ENCODE results near the gene BAHCC1. TPM values are rescaled to one million over a fixed set of nuclear protein-coding genes. Genes with fewer than 3 reads are reported as not detected.

Gene BAHCC1
- total and polyA plus RNA-seq, 2 donors (not counting 3 experiments of a cell fraction or from before 2014, with no cell fraction given): 4.7 to 11.6 TPM

- H3K79me2 ChIP-seq (ENCODE audit: control insufficient read depth, insufficient read depth, low read length): no peaks in the 10 kb centered on the region
- no peak overlapping the region for H2AFZ ChIP-seq (ENCODE audit: low read depth, low read length)
- H4K20me1 ChIP-seq (replicated peaks; ENCODE audit: control insufficient read depth, extremely low read depth, insufficient read depth, low read length): no peaks in the 10 kb centered on the region
- dilution Hi-C loops (cut with MboI; ENCODE audit: extremely low pct_ligation_motif_present, low sequenced_read_pairs): no loop called here
- no peaks in the 10 kb centered on the region for H3K36me3 ChIP-seq (ENCODE audit: control insufficient read depth in 2 of 2, extremely low read depth in 1 of 2, insufficient read depth in 2 of 2, low read length in 2 of 2)
- H3K4me1 ChIP-seq (ENCODE audit: control insufficient read depth, extremely low read depth, insufficient read depth, low read length): peaks cover 19% of the 10 kb centered on the region
- ChIA-PET POLR2A (no interaction called here), CTCF (interaction anchor here (1.9 kb wide), 1 partner anchor 19 kb away, joined by 5 read pairs; no protein-coding TSS in a partner anchor)
- H3K9me1 ChIP-seq (replicated peaks; ENCODE audit: control insufficient read depth, extremely low read depth, insufficient read depth, low read length): no peaks in the 10 kb centered on the region
- no peak overlapping the region for H3K4me2 ChIP-seq (ENCODE audit: insufficient read depth, low read length)
- no peaks in the 10 kb centered on the region for H3K27me3 ChIP-seq (ENCODE audit: control insufficient read depth in 2 of 2, insufficient read depth in 2 of 2, low read length in 2 of 2)
- BruUV-seq (replicated peaks): no TSS peak
- TF ChIP-seq GATA2 (IDR thresholded peaks at IDR 0.05; ENCODE audit: insufficient read depth, insufficient read length, low read depth, low read length) (no peak), POLR2A (IDR thresholded peaks at IDR 0.05; ENCODE audit: low read depth, low read length) (no peak), JUN (IDR thresholded peaks at IDR 0.05; ENCODE audit: borderline replicate concordance, insufficient read depth, insufficient read length, low read depth) (no peak)
- H3K27ac ChIP-seq (ENCODE audit: insufficient read depth, low read depth, low read length): no peak overlapping the region
- intact Hi-C loops (cut with micrococcal nuclease): loop anchor here (5.0 kb wide), 1 partner anchor 38 kb away; no protein-coding TSS in a partner anchor
- H3K9ac ChIP-seq (replicated peaks; ENCODE audit: extremely low read depth, insufficient read depth, low read length): no peak overlapping the region
- H3K9me3 ChIP-seq (replicated peaks; ENCODE audit: control insufficient read depth, insufficient read depth, low read length): no peaks in the 10 kb centered on the region
- FAIRE-seq (no peak), DNase-seq (ENCODE audit: low read depth, low spot score) (no peak)
- H3K4me3 ChIP-seq (replicated peaks in 1 of 3; ENCODE audit: insufficient read depth in 1 of 3, low read depth in 1 of 3, low read length in 3 of 3): no peak overlapping the region
These were observed 60.1 kb downstream of the BAHCC1 start for GRCh38 chr17:81455387-81455786.

GRCh38 chr17:81456091-81456490 is 60.8 kb downstream of the BAHCC1 start:
- no peaks in the 10 kb centered on the region for H3K36me3 ChIP-seq (ENCODE audit: control insufficient read depth in 2 of 2, extremely low read depth in 1 of 2, insufficient read depth in 2 of 2, low read length in 2 of 2)
- FAIRE-seq (no peak), DNase-seq (ENCODE audit: low read depth, low spot score) (no peak)
- CTCF ChIA-PET: interaction anchor here (0.9 to 1.9 kb wide), 10 partner anchors 10 to 110 kb away, joined by 3 to 9 read pairs (median 4); no protein-coding TSS in a partner anchor
- no peak overlapping the region for H3K4me2 ChIP-seq (ENCODE audit: insufficient read depth, low read length)
- no peaks in the 10 kb centered on the region for H3K9me3 ChIP-seq (replicated peaks; ENCODE audit: control insufficient read depth, insufficient read depth, low read length)
- H3K4me1 ChIP-seq (ENCODE audit: control insufficient read depth, extremely low read depth, insufficient read depth, low read length): peaks cover 19% of the 10 kb centered on the region
- dilution Hi-C loops (cut with MboI; ENCODE audit: extremely low pct_ligation_motif_present, low sequenced_read_pairs): no loop called here
- H3K4me3 ChIP-seq (replicated peaks in 1 of 3; ENCODE audit: insufficient read depth in 1 of 3, low read depth in 1 of 3, low read length in 3 of 3): no peak overlapping the region
- TF ChIP-seq CTCF (IDR thresholded peaks at IDR 0.05; ENCODE audit: extremely low read depth in 1 of 2, insufficient read depth in 1 of 2, low read depth in 1 of 2, low read length in 2 of 2) (no peak), GATA2 (IDR thresholded peaks at IDR 0.05; ENCODE audit: insufficient read depth, insufficient read length, low read depth, low read length) (no peak)
- no peaks in the 10 kb centered on the region for H3K79me2 ChIP-seq (ENCODE audit: control insufficient read depth, insufficient read depth, low read length)
- intact Hi-C loops (cut with micrococcal nuclease): loop anchor here (2.0 to 5.0 kb wide), 2 partner anchors 39 to 61 kb away; partner anchors contain the start of gene BAHCC1
- no peak overlapping the region for H2AFZ ChIP-seq (ENCODE audit: low read depth, low read length)
- no peaks in the 10 kb centered on the region for H4K20me1 ChIP-seq (replicated peaks; ENCODE audit: control insufficient read depth, extremely low read depth, insufficient read depth, low read length)
- peak overlapping the region; percentile 39 for H3K27ac ChIP-seq (ENCODE audit: insufficient read depth, low read depth, low read length)
- H3K9me1 ChIP-seq (replicated peaks; ENCODE audit: control insufficient read depth, extremely low read depth, insufficient read depth, low read length): no peaks in the 10 kb centered on the region
- BruUV-seq (replicated peaks): no TSS peak
- no peaks in the 10 kb centered on the region for H3K27me3 ChIP-seq (ENCODE audit: control insufficient read depth in 2 of 2, insufficient read depth in 2 of 2, low read length in 2 of 2)
- POLR2A ChIA-PET: no interaction called here
- no peak overlapping the region for H3K9ac ChIP-seq (replicated peaks; ENCODE audit: extremely low read depth, insufficient read depth, low read length)

Data from endothelial cell of umbilical vein (primary cell).